Hepatocyte (in vitro differentiated cells): ENCODE results near the gene VPS8. TPM values are rescaled to one million over a fixed set of nuclear protein-coding genes. Genes with fewer than 3 reads are reported as not detected.

Source experiments
- DNase-seq: peaks from one replicate; pipeline ENCODE4 v3.0.0-alpha.2; 2016; ENCODE audit warnings: low spot score
- H2AFZ ChIP-seq: fragments of 200-600 bp; sonication (generic); 2 replicates; pipeline ENCODE4 v1.6.0; 2016; ENCODE audit warnings: antibody characterized with exemption, mild to moderate bottlenecking
- H3K27ac ChIP-seq: fragments of 200-600 bp; sonication (generic); 2 replicates; pipeline ENCODE4 v1.5.1; 2016; ENCODE audit warnings: mild to moderate bottlenecking
- H3K27me3 ChIP-seq: fragments of 200-600 bp; sonication (generic); 2 replicates; pipeline ENCODE4 v1.6.1; 2016
- H3K36me3 ChIP-seq: fragments of 200-600 bp; sonication (generic); replicated peaks from 2 replicates; pipeline ENCODE4 v1.5.1; 2016; ENCODE audit warnings: low read depth; ENCODE audit not compliant: insufficient read depth
- H3K4me1 ChIP-seq: fragments of 200-600 bp; sonication (generic); 2 replicates; pipeline ENCODE4 v1.5.1; 2016; ENCODE audit warnings: mild to moderate bottlenecking, moderate library complexity; ENCODE audit not compliant: insufficient read depth
- H3K4me2 ChIP-seq: fragments of 200-600 bp; sonication (generic); 2 replicates; pipeline ENCODE4 v1.6.0; 2016
- H3K4me3 ChIP-seq: fragments of 200-600 bp; sonication (generic); 2 replicates; pipeline ENCODE4 v1.5.1; 2016; ENCODE audit warnings: mild to moderate bottlenecking
- H3K79me2 ChIP-seq: fragments of 200-600 bp; sonication (generic); 2 replicates; pipeline ENCODE4 v1.6.0; 2017; ENCODE audit warnings: mild to moderate bottlenecking
- H3K9me2 ChIP-seq: fragments of 200-600 bp; sonication (generic); replicated peaks from 2 replicates; pipeline ENCODE4 v1.6.0; 2017; ENCODE audit warnings: mild to moderate bottlenecking; ENCODE audit not compliant: insufficient read depth
- H3K9me3 ChIP-seq: fragments of 200-600 bp; sonication (generic); 2 replicates; pipeline ENCODE4 v1.5.1; 2016; ENCODE audit warnings: low read depth, mild to moderate bottlenecking
- H4K20me1 ChIP-seq: fragments of 200-600 bp; sonication (generic); 2 replicates; pipeline ENCODE4 v1.6.0; 2016; ENCODE audit warnings: mild to moderate bottlenecking; ENCODE audit not compliant: insufficient read depth, poor library complexity, severe bottlenecking
- CTCF ChIP-seq: fragments of 200-600 bp; sonication (generic); IDR thresholded peaks from 2 replicates; pipeline ENCODE4 v1.5.1; 2016; ENCODE audit warnings: antibody characterized with exemption, mild to moderate bottlenecking; ENCODE audit not compliant: poor library complexity
- EZH2 ChIP-seq: fragments of 200-600 bp; sonication (generic); IDR thresholded peaks from 2 replicates; pipeline ENCODE4 v1.6.1; 2016; ENCODE audit warnings: antibody characterized with exemption, mild to moderate bottlenecking, borderline replicate concordance
- EZH2phosphoT487 ChIP-seq: fragments of 200-600 bp; sonication (generic); IDR thresholded peaks from one replicate; pipeline ENCODE4 v1.6.1; 2018; ENCODE audit warnings: antibody characterized with exemption, mild to moderate bottlenecking, low read depth, moderate library complexity; ENCODE audit not compliant: unreplicated experiment, severe bottlenecking
- WGBS: methylation state at CpG from one replicate; pipeline ENCODE4 v1.1.6; 2016; ENCODE audit warnings: low lambda C conversion rate; ENCODE audit errors: missing lambda C conversion rate; 5-methylcytosine and 5-hydroxymethylcytosine counted together
- polyA plus RNA-seq: library from polyadenylated mRNA; unstranded; fragments of >200 nt; fragmentation: Nextera tagmentation; extraction: Ambion mirVana; gene quantifications from 2 replicates; pipeline ENCODE4 v1.2.1, GENCODE V29; 2016
- total RNA-seq: library from RNA; depleted of rRNA; stranded (reverse); fragments of >200 nt; gene quantifications from 2 replicates; pipeline ENCODE4 v1.2.3, GENCODE V29; 2014

The VPS8 gene
- total and polyA plus RNA-seq, 2 experiments from 2014 or later: 20.5 to 61.9 TPM

- no peaks in the 10 kb centered on the region for H3K79me2 ChIP-seq
- DNase-seq: no peak
- H2AFZ ChIP-seq: no peak overlapping the region
- no peak overlapping the region for H3K27ac ChIP-seq
- H3K9me3 ChIP-seq: no peaks in the 10 kb centered on the region
- no peak overlapping the region for H3K4me2 ChIP-seq
- TF ChIP-seq CTCF (no peak), EZH2 (no peak), EZH2phosphoT487 (no peak)
- H3K27me3 ChIP-seq: no peaks in the 10 kb centered on the region
- H3K36me3 ChIP-seq: no peaks in the 10 kb centered on the region
- no peaks in the 10 kb centered on the region for H3K9me2 ChIP-seq
- H3K4me1 ChIP-seq: peaks cover 19% of the 10 kb centered on the region
- 59% methylated on average over 4 of the region's 4 CpGs for WGBS
- H3K4me3 ChIP-seq: no peak overlapping the region
- H4K20me1 ChIP-seq: no peaks in the 10 kb centered on the region
Measured at GRCh38 chr3:184801241-184801785, 10.7 kb upstream of the VPS8 start.

- 98% methylated on average over 4 of the region's 4 CpGs for WGBS
- no peak overlapping the region for H3K4me3 ChIP-seq
- H3K4me1 ChIP-seq: peaks cover 20% of the 10 kb centered on the region
- H3K9me3 ChIP-seq: no peaks in the 10 kb centered on the region
- H3K27me3 ChIP-seq: no peaks in the 10 kb centered on the region
- H3K36me3 ChIP-seq: no peaks in the 10 kb centered on the region
- H3K4me2 ChIP-seq: no peak overlapping the region
- H2AFZ ChIP-seq: no peak overlapping the region
- H3K27ac ChIP-seq: no peak overlapping the region
- TF ChIP-seq EZH2phosphoT487 (no peak), EZH2 (no peak), CTCF (no peak)
- no peaks in the 10 kb centered on the region for H4K20me1 ChIP-seq
- no peaks in the 10 kb centered on the region for H3K79me2 ChIP-seq
- H3K9me2 ChIP-seq: no peaks in the 10 kb centered on the region
- DNase-seq: no peak
Measured at GRCh38 chr3:184802150-184802549, 9.8 kb upstream of the VPS8 start.

GRCh38 chr3:184804801-184805200, 7.2 kb upstream of the VPS8 start:
- Histone ChIP-seq H3K27ac (no peak overlapping the region), H3K79me2 (no peaks in the 10 kb centered on the region), H4K20me1 (no peaks in the 10 kb centered on the region), H3K4me1 (peaks cover 19% of the 10 kb centered on the region), H3K36me3 (no peaks in the 10 kb centered on the region), H3K9me3 (no peaks in the 10 kb centered on the region), H3K4me2 (no peak overlapping the region), H3K27me3 (no peaks in the 10 kb centered on the region), H3K9me2 (no peaks in the 10 kb centered on the region), H3K4me3 (no peak overlapping the region), H2AFZ (no peak overlapping the region)
- no peak for DNase-seq
- TF ChIP-seq EZH2phosphoT487: no peak
- TF ChIP-seq CTCF: no peak
- TF ChIP-seq EZH2: no peak
- WGBS: 100% methylated on average over 1 of the region's 1 CpG
